Adrenal gland (tissue), 5 donors: ENCODE measurements around the gene UBASH3B.

Source experiments
- POLR2A ChIP-seq, 2 donors: fragments of 450-650 bp; IDR thresholded peaks; one replicate each; pipeline ENCODE4 v1.6.1; 2017; ENCODE audit warnings: antibody characterized with exemption in 2 of 2, mild to moderate bottlenecking in 2 of 2, moderate library complexity in 1 of 2
- TF ChIP-seq, protein P1 (sequence below), 6 experiments: fragments of 450-650 bp in 4 of 6; fragments of 200-600 bp in 2 of 6; sonication (generic) in 1 of 6; IDR thresholded peaks; 1 replicate in 5 of 6; 2 replicates in 1 of 6; pipeline versions ENCODE4 v1.5.1 to v1.8.0; 2016 to 2021; ENCODE audit warnings: antibody characterized with exemption in 6 of 6, mild to moderate bottlenecking in 2 of 6, moderate library complexity in 1 of 6
- donor health status: DM: no; HTN: no; CAD: no.

DNA sequence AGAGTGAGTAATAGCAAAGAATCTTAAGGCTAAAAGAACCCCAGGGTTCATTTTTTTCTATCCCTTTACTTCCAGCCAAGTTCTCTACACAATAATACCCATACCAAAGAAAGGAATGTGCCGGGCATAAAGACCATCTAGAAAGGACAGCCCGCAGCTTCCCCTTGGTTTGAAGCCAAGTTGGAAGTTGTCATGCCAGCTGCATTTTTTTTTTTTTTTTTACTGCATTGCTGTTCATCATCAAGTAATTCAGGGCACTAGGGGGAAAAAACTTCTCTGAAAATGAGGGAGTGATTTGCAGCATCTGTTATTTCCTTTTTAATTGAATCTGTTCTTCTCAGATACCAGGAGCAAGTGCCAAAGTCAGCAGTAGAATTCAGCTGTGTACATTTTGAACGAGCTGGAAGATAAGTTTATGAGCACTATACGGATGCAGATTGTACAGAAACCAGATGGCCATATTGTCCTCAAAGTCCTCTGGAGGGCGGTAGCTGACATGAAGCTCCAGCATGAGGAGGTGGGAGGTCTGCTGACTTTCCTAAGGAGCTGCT lies 56.4 kb downstream of the UBASH3B start:
- TF ChIP-seq, protein P1, sequence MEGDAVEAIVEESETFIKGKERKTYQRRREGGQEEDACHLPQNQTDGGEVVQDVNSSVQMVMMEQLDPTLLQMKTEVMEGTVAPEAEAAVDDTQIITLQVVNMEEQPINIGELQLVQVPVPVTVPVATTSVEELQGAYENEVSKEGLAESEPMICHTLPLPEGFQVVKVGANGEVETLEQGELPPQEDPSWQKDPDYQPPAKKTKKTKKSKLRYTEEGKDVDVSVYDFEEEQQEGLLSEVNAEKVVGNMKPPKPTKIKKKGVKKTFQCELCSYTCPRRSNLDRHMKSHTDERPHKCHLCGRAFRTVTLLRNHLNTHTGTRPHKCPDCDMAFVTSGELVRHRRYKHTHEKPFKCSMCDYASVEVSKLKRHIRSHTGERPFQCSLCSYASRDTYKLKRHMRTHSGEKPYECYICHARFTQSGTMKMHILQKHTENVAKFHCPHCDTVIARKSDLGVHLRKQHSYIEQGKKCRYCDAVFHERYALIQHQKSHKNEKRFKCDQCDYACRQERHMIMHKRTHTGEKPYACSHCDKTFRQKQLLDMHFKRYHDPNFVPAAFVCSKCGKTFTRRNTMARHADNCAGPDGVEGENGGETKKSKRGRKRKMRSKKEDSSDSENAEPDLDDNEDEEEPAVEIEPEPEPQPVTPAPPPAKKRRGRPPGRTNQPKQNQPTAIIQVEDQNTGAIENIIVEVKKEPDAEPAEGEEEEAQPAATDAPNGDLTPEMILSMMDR (IDR thresholded peaks at IDR 0.05): no peak
- no peak for TF ChIP-seq POLR2A (IDR thresholded peaks at IDR 0.05)
